Stimulated activated CD4-positive, alpha-beta T cell treated with anti-CD3 and anti-CD28 coated beads, Interleukin-12 subunit alpha, Interleukin-12 subunit beta, amount 100 ng/mL, for 24 hours (primary cell): ENCODE measurements around the gene NBL1.

Experiments
- DNase-seq, 2 experiments: peaks; one replicate each; pipeline ENCODE4 v3.0.0-alpha.2; 2020; ENCODE audit warnings: low read depth in 2 of 2

Gene NBL1

DNA sequence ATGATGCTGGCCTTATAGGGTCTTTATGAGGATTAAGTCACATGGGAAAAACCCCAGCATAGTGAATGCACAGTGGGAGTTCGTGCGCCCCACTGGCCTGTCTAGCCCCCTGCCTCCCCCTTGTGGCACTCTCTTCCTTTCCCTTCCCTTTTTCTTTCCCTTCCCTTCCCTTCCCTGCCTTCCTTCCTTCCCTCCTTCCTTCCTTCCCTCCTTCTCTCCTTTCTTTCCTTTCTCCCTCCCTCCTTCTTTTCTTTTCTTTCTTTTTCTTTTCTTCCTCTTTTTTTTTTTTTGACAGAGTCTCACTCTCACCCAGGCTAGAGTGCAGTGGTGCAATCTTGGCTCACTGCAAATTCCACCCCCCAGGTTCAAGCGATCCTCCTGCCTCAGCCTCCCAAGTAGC, 59.2 kb downstream of the NBL1 start:
- no peak for DNase-seq

DNA sequence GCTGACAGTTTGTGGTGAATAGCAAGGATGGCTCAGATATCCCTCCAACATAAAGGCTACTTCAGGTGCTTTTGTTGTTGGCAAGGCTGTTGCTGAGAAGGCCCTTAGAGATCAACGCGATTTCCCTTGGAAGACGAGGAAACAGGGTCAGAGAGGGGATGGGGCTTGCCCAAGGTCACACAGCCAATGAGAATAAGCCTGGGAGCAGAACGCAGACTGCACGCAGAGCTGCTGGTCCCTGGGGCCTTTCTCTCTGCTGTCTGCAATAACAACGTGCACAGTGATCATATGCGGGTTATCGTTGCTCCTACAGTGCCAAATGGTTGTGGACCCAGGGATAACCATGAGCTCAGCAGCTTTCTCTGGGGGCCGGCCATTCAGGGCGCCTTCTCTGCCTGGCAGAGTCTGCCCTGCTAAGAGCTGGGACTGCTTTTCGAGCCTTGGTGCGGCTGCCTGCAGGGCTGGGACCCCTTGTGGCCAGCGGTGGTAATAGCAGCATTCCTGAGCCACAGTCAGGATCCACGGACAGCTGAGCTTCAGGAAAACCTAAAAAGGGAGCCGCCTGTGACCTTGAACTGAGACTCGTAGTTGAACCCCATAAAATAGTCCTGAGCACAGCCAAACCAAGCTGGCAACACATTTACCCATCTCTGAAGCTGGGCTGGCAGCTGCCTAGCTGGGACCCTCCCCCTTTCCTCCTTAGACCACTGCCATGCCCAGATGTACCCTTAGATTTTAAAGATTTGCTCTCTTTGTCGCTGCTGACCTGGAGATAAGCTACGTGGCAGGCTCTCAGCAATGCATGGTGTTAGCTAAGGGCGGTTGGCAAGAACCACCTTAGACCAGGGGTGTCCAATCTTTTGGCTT, 60.4 kb downstream of the NBL1 start:
- peak in 1 of 2 experiments; percentile 59 for DNase-seq

DNA sequence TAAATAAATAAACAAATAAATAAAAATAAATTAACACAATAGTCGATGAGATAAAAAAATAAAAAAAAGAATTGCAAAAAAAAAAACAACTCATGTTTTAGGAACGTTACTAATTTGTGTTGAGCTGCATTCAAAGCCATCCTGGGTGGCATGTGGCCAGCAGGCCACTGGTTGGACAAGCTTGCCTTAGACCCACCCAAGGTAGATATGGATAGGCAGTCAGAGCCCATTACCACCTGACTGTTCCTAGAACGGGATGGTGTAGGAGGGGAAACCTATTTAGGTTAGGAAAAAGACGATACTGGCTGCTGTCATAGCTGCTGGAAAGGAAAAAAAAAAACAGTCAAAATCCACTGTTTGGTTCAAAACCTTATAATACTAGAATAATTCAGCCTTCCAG, 61.4 kb downstream of the NBL1 start:
- DNase-seq = no peak

DNA sequence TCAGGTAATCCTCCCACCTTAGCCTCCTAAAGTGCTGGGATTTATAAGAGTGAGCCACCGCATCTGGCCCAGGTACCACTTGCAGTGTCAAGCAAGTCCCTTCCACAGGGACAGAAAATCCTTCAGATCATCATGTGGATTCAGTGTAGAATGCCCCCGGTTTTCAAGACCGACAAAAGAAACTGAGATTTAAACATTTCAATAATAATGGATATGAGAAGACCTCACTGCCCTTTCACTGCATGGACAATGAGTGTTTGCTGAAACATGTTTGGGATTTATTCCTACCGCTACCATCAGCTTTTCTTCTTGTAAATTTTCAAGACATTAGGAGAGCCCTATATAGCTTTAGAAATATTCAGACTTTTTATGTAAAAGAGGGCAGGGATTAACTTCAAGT, 62.0 kb downstream of the NBL1 start:
- no peak for DNase-seq
